ENCODE data around the gene SAMD9L. TPM values are rescaled to one million over a fixed set of nuclear protein-coding genes. Genes with fewer than 3 reads are reported as not detected.
"Not testable (repeated sequence)": the region's sequence is repeated elsewhere in the genome, so short reads cannot be mapped to it uniquely, and the experiment has no call there.

Gene SAMD9L
- total RNA-seq, 1 donor from 2014 or later, result 43.3 TPM

DNA sequence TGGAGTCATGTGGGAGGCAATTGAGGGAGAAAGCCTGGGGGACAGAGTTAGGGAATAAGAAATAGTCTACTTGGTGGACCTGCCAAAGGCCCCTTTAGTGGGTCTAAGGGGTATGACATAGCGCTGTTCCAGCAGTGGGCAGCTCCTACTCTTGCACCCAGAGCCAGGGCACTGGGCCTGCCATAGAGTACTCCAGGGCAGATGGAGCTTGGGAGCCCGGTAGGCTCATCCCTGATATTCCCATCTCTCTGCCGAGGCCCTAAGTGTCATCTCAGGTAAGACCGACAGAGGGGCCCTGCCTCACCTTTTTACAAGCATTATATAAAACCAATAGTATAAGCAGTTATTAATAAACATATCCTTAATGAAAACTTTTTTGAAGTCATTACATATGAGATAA lies 9.6 kb downstream of the SAMD9L start:
- Mint-ChIP-seq H3K27me3 (no peaks in the 10 kb centered on the region), H3K9me3 (peaks cover 25% of the 10 kb centered on the region), H3K4me1 (no peaks in the 10 kb centered on the region), H3K27ac (no peak overlapping the region), H3K36me3 (ENCODE audit: low read depth) (peaks cover 49% of the 10 kb centered on the region), H3K4me3 (no peak overlapping the region)
- no peak for ATAC-seq (ENCODE audit: low read depth)
- no peak for DNase-seq
- intact Hi-C loops (cut with micrococcal nuclease), result no loop called here
- TF ChIP-seq, protein P1, sequence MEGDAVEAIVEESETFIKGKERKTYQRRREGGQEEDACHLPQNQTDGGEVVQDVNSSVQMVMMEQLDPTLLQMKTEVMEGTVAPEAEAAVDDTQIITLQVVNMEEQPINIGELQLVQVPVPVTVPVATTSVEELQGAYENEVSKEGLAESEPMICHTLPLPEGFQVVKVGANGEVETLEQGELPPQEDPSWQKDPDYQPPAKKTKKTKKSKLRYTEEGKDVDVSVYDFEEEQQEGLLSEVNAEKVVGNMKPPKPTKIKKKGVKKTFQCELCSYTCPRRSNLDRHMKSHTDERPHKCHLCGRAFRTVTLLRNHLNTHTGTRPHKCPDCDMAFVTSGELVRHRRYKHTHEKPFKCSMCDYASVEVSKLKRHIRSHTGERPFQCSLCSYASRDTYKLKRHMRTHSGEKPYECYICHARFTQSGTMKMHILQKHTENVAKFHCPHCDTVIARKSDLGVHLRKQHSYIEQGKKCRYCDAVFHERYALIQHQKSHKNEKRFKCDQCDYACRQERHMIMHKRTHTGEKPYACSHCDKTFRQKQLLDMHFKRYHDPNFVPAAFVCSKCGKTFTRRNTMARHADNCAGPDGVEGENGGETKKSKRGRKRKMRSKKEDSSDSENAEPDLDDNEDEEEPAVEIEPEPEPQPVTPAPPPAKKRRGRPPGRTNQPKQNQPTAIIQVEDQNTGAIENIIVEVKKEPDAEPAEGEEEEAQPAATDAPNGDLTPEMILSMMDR (IDR thresholded peaks at IDR 0.05), result no peak
- ChIA-PET CTCF (no interaction called here), POLR2A (no interaction called here)

DNA sequence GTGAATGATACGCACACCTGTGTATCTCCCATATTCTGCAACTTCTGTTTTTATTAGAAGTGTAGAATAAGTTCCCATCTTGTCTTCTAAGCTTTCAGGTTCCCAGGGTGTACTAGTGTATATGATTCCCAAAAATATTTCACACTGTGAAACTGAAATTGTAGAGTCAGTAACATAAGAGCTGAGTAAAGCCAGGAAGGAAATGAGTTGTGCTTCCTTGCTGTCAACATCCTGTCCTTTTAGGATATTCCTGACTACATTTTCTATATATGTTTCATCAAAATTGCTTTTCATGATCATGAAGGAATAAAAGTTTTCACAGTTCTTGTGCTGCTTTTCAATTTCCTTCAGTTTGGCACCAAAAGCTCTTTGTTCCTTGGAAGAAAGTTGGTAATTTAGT lies 15.2 kb downstream of the SAMD9L start:
- Mint-ChIP-seq H3K27ac (no peak overlapping the region), H3K36me3 (ENCODE audit: low read depth) (peaks cover 52% of the 10 kb centered on the region), H3K4me3 (no peak overlapping the region), H3K4me1 (no peaks in the 10 kb centered on the region), H3K9me3 (peaks cover 47% of the 10 kb centered on the region), H3K27me3 (no peaks in the 10 kb centered on the region)
- intact Hi-C loops (cut with micrococcal nuclease), result no loop called here
- TF ChIP-seq, protein P1 (IDR thresholded peaks at IDR 0.05), result no peak
- ChIA-PET POLR2A (no interaction called here), CTCF (no interaction called here)
- no peak for DNase-seq
- ATAC-seq (ENCODE audit: low read depth), result no peak

DNA sequence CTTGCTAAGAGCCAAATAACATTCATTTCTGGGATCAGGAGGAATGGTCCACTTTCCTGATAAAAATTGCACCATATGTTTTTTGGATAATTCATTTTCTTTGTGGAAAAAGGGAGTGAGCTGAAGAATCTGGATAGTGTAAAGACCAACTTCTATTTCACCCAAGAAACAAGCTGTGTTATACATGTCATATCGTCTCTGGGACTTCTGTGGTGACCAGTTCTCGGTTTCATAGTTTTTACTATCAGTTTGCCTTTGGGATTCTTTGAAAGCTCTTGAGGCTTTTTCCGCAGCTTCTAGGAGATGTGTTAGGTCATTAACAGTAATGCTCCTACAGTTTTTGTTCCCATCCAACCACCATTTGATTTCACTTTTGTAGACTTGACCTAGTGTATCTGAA lies 16.0 kb downstream of the SAMD9L start:
- ChIA-PET POLR2A (no interaction called here), CTCF (no interaction called here)
- no peaks in the 10 kb centered on the region for H3K27me3 Mint-ChIP-seq
- ATAC-seq (ENCODE audit: low read depth) (no peak), DNase-seq (no peak)
- intact Hi-C loops (cut with micrococcal nuclease), result no loop called here
- H3K4me1 Mint-ChIP-seq, result no peaks in the 10 kb centered on the region
- peaks cover 45% of the 10 kb centered on the region for H3K36me3 Mint-ChIP-seq (ENCODE audit: low read depth)
- no peak overlapping the region for H3K27ac Mint-ChIP-seq
- H3K9me3 Mint-ChIP-seq, result peaks cover 46% of the 10 kb centered on the region
- no peak overlapping the region for H3K4me3 Mint-ChIP-seq
- TF ChIP-seq, protein P1 (IDR thresholded peaks at IDR 0.05), result no peak

DNA sequence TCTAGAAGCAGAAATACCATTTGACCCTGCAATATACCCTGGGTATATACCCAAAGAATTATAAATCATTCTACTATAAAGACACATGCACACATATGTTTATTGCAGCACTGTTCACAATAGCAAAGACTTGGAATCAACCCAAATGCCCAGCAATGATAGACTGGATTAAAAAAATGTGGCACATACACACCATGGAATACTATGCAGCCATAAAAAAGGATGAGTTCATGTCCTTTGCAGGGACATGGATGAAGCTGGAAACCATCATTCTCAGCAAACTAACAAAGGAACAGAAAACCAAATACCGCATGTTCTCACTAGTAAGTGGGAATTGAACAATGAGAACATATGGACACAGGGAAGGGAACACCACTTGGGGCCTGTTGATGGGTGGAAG lies 21.2 kb downstream of the SAMD9L start:
- peaks cover 28% of the 10 kb centered on the region for H3K36me3 Mint-ChIP-seq (ENCODE audit: low read depth)
- H3K4me3 Mint-ChIP-seq; DNase-seq; ATAC-seq (ENCODE audit: low read depth); H3K27ac Mint-ChIP-seq; H3K27me3 Mint-ChIP-seq; CTCF ChIA-PET; POLR2A ChIA-PET; H3K4me1 Mint-ChIP-seq; intact Hi-C loops (cut with micrococcal nuclease): not testable (repeated sequence)
- peaks cover 43% of the 10 kb centered on the region for H3K9me3 Mint-ChIP-seq

DNA sequence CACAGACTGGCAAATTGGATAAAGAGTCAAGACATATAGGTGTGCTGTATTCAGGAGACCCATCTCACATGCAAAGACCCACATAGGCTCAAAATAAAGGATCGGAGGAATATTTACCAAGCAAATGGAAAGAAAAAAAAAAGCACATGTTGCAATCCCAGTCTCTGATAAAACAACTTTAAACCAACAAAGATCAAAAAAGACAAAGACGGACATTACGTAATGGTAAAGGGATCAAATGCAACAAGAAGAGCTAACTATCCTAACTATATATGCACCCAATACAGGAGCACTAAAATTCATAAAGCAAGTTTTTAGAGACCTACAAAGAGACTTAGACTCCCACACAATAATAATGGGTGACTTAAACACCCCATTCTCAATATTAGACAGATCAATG lies 24.7 kb downstream of the SAMD9L start:
- POLR2A ChIA-PET, result not testable (repeated sequence)
- Mint-ChIP-seq H3K36me3 (ENCODE audit: low read depth) (peaks cover 20% of the 10 kb centered on the region), H3K9me3 (peaks cover 26% of the 10 kb centered on the region)

GRCh38 chr7:93120592-93121549 lies 27.3 kb downstream of the SAMD9L start:
- no peak overlapping the region for H3K4me3 Mint-ChIP-seq
- no peaks in the 10 kb centered on the region for H3K27me3 Mint-ChIP-seq
- H3K36me3 Mint-ChIP-seq (ENCODE audit: low read depth), result peaks cover 23% of the 10 kb centered on the region
- peaks cover 25% of the 10 kb centered on the region for H3K4me1 Mint-ChIP-seq
- POLR2A ChIA-PET, result no interaction called here
- intact Hi-C loops (cut with micrococcal nuclease), result no loop called here
- peaks cover 19% of the 10 kb centered on the region for H3K9me3 Mint-ChIP-seq
- TF ChIP-seq, protein P1 (IDR thresholded peaks at IDR 0.05), result no peak
- no peak overlapping the region for H3K27ac Mint-ChIP-seq
- no peak for DNase-seq
- no peak for ATAC-seq (ENCODE audit: low read depth)
- CTCF ChIA-PET, result interaction anchor here (1.0 kb wide), 1 partner anchor 108 kb away, joined by 3 read pairs; no protein-coding TSS in a partner anchor

More for the DNA sequence above, 24.7 kb downstream of the SAMD9L start:
- CTCF ChIA-PET; DNase-seq; H3K4me3 Mint-ChIP-seq; H3K27me3 Mint-ChIP-seq; H3K27ac Mint-ChIP-seq; intact Hi-C loops (cut with micrococcal nuclease); H3K4me1 Mint-ChIP-seq; ATAC-seq (ENCODE audit: low read depth): not testable (repeated sequence)
